Measurements from ENCODE around the gene SLC3A2.

SLC3A2 gene

DNA sequence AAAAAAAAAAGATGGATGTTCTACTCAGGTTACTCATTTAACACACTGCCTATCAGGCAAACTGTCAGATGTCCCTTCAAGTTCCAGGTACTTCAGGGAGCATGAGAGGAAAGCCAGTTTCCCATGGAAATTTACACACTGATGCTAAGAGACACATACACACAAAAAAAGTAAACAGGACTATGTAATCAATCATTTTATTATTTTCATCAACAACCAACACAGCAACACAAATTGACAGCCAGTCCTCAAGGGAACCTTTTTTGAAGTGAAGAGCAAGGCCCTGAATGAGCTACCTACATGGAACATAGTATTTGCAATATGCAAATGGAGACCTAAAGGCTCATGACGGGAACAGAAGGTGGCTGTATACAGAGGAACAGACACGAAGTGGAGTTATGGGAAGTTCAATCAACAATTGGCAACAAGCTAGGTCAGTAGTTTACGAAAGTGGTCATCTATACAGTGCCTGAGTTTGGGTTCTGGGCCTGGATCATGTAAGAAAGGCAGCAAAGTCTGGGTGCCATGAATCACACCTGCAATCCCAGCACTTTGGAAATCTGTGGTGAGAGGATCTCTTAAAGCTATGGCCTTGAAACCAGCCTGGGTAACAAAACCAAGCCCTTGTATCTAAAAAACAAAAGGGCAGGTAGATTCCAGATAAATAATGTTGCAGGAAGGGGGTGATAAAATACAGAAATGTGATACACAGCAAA is 28.7 kb upstream of the SLC3A2 start:
- in situ Hi-C loops (cut with MboI; ENCODE audit: low sequenced_read_pairs) = loop anchor here (25.0 kb wide), 1 partner anchor 465 kb away; no protein-coding TSS in a partner anchor

DNA sequence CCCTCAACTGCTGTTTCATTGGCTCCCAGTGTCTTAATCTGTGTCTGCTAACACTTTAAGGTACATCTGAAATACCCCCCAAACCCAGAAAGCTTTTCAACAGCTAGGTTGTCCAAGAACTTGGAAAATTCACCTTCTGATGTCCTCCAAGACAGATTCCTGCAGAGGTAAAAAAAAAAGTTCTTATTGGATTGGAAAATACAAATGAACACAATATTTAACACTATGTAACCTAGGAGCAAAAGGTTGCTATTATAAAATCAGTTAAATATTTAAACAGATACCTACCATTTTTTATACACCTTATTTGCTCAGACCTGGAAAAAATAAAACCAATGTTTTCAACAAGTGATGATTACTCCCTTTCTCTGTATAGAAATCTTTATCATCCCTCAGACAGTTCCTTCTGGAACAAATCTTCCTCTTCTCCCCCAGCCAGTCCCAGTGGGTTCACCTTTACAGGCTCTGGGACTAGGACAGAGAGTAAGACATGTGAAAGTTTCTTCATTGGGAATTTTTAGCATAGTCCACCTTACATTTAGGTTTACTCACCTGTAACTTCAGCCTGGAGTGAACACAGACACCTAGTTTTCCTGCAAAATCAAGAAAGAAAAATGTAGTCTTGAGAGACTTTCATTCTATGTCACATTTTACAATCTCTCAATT is 28.0 kb upstream of the SLC3A2 start:
- in situ Hi-C loops (cut with MboI; ENCODE audit: low sequenced_read_pairs) = loop anchor here (25.0 kb wide), 1 partner anchor 465 kb away; no protein-coding TSS in a partner anchor

DNA sequence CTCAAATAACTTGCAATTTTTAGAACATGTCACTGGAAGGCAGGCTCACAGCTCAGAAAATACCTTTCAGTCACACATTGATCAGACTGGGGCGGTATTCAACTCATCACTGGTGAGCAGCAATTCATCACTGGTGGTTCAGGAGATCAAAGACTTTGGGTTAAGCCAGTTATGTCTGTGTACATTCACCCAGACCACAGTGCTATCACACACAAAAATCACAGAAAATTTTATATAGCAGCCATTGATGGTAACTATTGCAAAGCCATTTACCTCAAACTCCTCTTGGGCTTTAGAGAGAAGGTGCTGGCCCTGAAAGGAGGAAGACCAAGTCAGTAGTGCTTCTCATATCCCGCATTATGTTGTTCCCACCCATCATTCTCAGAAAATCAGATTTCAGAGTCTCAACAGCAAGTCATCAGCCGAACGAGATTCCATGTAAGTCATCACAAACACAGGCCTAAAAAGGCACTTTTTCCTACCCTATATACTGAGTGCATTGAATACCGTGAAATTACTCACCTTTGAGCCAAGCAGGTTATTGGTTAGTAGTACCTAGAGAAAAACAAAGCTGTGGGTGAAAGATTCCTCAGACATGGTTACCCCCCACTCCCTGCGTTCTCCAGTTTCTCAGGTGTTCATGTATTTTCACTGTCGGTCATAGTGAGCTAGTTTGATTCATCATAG is 27.3 kb upstream of the SLC3A2 start:
- in situ Hi-C loops (cut with MboI; ENCODE audit: low sequenced_read_pairs) = loop anchor here (25.0 kb wide), 1 partner anchor 466 kb away; no protein-coding TSS in a partner anchor

DNA sequence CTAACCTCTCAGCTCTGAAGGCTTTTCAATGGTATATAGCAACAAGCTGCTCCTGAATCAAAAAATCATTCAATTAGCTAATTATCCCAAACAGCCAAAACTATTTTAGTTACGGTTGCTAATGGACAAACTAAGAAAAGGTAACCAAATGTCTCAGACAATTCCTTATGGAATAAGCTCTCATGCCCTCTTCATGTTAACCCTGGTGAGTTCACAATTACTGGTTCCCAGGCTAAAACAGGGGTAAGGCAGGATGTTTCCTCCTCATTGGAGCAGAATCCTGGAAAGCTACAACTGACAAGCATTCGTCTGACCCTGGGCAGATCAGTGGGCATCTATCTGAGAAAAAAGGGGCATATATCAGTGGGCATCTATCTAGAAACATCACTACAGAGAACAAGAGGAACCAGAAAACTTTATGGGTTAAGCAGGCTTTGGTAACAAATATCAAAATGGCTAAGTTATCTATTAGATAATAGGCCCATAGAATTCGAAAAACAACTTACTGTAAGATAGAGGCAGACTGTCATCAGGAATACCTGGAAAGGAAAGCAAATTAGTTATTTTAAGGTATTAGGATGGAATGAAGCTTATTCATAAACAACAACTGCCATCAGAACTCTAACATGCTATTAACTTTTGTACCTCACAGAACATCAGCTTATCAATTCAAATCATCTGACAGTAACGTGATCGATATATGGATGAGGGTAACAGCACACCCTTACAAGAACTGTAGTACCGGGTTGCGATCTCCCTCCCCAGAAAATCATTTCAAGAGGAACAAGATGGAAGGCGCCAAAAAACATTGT is 26.5 kb upstream of the SLC3A2 start:
- in situ Hi-C loops (cut with MboI; ENCODE audit: low sequenced_read_pairs) = loop anchor here (25.0 kb wide), 1 partner anchor 467 kb away; no protein-coding TSS in a partner anchor

DNA sequence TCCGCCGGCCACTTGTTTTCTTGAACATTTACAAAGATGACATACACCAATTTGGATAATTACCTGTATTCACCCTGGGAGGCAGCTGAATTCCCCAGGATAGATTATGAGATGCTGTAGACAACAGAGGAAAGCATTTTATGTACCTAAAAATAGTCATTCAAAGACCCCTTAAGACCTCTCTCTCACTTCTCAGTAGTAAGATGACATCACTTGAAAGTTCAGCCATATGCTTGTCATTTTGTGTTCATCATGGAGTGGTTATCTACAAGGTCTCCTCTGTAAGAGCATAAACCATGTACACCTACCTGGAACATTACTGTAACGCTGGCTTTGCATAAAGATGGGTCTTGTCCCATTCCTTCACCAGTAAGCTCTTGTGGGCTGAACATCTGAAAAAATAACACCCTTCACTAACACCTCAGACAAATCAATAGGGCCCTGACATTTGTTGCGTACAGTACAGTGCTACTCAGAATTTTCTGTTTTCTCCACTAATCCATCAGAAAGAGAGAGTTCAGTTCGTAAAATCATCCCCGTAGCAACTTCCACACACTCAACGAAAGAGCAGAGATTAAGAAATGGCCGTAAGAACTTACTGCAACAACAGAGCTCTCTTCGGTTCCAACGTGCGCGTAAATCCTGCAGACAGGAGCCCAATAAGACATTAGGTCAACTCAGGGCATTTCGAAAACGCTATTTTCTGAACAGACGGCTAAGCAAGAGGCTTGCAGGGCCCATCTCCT is 25.7 kb upstream of the SLC3A2 start:
- in situ Hi-C loops (cut with MboI; ENCODE audit: low sequenced_read_pairs) = loop anchor here (25.0 kb wide), 1 partner anchor 468 kb away; no protein-coding TSS in a partner anchor

DNA sequence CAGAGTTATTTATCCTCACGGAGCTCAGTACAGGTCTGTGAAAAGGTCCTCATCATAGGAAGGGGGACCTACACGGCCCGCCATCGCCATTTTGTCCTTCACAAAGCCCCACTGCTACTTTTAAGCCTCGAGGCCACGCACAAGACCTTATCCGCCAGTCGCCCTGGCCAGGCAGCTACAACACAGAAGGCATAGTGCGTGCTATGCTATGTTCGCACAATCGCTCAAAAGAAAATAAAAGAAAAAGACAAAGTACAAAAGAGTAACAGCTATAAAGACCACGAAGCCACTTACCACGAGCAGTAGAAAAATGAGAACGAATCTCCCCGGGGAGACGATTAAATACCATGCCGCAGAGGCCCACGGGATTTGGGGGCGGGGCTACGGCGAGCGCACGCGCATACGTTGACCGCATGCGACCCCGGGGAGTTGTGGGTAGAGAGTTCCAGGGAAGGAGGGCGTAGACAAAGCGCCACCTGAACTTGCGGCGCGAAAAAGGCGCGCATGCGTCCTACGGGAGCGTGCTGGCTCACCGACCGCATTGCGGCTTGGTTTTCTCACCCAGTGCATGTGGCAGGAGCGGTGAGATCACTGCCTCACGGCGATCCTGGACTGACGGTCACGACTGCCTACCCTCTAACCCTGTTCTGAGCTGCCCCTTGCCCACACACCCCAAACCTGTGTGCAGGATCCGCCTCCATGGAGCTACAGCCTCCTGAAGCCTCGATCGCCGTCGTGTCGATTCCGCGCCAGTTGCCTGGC is 24.9 kb upstream of the SLC3A2 start:
- in situ Hi-C loops (cut with MboI; ENCODE audit: low sequenced_read_pairs) = loop anchor here (25.0 kb wide), 1 partner anchor 468 kb away; no protein-coding TSS in a partner anchor

DNA sequence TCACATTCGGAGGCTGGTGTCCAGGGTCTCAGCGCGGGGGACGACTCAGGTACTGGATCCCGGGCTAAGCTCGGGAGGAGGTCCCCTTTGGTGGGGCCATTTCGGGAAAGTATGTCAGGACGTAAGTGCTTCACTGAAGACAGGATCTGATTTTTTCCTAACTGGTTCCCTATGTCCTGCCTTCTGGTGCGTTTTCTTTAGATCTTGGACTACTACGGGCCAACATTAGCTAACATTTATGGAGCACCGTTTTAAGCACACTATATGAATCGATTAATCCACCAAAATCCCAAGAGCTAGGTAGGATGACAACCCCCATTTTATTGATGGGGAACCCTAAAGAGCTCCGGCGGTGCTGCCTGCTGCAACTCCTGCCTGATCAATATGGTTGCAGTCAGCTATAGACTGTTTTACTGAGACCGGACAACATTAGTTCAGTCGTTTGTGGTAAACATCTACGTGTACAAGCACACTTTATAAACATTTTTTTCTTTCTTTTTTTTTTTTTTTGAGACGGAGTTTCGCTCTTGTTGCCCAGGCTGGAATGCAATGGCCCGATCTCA is 24.3 kb upstream of the SLC3A2 start:
- in situ Hi-C loops (cut with MboI; ENCODE audit: low sequenced_read_pairs) = loop anchor here (25.0 kb wide), 1 partner anchor 469 kb away; no protein-coding TSS in a partner anchor

DNA sequence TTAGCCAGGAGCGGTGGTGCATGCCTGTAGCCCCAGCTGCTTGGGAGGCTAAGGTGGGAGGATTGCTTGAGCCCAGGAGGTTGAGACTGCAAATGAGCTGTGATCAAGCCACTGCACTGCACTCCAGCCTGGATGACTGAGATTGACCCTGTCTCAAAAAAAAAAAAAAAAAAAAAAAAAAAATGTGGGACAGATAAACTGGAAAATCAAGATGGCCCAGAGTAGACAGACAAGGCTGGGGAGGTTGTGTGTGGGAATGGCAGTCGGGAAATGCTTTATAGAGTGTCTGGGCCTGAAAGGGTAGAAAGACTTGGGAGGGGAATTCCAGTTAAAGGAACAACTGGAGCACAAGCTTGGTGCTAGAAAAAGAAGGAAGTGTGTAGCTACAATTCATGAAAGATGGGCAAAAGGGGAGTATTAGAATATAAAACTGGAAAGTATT is 23.1 kb upstream of the SLC3A2 start:
- in situ Hi-C loops (cut with MboI; ENCODE audit: low sequenced_read_pairs) = loop anchor here (25.0 kb wide), 1 partner anchor 470 kb away; no protein-coding TSS in a partner anchor

DNA sequence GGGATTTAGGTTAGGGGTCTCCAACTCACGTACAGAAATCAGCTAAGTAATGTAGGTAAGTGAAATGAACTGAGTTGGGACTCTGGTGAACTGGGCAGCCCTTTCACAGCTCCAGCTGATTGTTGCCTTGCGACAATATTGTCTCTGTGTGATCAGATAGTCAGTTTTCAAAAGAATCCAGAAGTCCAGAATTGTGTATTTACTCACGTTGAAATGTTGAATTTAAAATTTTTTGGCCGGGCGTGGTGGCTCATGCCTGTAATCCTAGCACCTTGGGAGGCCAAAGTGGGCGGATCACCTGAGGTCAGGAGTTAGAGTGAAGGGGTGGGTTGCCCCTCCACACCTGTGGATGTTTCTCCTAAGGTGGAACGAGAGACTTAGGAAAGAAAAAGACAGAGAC is 22.5 kb upstream of the SLC3A2 start:
- in situ Hi-C loops (cut with MboI; ENCODE audit: low sequenced_read_pairs) = loop anchor here (25.0 kb wide), 1 partner anchor 471 kb away; no protein-coding TSS in a partner anchor

DNA sequence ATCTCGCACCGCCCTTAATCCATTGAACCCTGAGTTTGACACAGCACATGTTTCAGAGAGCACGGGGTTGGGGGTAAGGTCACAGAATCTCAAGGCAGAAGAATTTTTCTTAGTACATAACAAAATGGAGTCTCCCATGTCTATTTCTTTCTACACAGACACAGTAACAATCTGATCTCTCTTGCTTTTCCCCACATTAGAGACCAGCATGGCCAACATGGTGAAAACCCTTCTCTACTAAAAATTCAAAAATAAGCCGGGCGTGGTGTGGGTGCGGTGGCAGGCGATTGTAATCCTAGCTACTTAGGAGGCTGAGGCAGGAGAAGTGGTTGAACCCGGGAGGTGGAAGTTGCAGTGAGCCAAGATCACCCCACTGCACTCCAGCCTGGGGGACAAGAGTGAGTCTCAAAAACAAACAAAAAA is 21.4 kb upstream of the SLC3A2 start:
- in situ Hi-C loops (cut with MboI; ENCODE audit: low sequenced_read_pairs) = loop anchor here (25.0 kb wide), 1 partner anchor 472 kb away; no protein-coding TSS in a partner anchor

DNA sequence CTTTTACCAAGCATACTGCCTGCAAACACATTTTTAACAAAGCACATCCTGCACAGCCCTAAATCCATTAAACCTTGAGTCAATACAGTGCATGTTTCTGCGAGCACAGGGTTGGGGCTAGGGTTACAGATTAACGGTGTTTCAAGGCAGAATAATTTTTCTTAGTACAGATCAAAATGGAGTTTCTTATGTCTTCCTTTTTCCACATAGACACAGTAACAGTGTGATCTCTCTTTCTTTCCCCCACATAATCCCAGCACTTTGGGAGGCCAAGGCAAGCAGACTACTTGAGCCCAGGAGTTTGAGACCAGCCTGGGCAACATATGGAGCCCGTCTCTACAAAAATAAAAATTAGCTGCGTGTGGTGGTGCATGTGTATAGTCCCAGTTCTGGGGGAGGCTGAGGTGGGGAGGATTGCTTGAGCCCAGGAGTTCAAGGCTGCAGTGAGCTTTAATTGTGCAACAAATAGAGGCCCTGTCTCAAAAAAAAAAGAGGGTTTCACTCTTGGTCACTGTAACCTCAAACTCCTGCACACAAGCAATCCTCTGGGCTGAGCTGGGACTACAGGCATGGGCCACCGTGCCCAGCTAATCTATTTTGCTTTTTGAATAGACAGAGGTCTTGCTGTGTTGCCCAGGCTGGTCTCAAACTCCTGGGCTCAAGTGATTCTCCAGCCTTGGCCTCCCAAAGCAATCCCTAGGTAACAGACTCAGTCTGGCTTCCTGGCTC is 19.7 kb upstream of the SLC3A2 start:
- in situ Hi-C loops (cut with MboI; ENCODE audit: low sequenced_read_pairs) = loop anchor here (25.0 kb wide), 1 partner anchor 474 kb away; no protein-coding TSS in a partner anchor

DNA sequence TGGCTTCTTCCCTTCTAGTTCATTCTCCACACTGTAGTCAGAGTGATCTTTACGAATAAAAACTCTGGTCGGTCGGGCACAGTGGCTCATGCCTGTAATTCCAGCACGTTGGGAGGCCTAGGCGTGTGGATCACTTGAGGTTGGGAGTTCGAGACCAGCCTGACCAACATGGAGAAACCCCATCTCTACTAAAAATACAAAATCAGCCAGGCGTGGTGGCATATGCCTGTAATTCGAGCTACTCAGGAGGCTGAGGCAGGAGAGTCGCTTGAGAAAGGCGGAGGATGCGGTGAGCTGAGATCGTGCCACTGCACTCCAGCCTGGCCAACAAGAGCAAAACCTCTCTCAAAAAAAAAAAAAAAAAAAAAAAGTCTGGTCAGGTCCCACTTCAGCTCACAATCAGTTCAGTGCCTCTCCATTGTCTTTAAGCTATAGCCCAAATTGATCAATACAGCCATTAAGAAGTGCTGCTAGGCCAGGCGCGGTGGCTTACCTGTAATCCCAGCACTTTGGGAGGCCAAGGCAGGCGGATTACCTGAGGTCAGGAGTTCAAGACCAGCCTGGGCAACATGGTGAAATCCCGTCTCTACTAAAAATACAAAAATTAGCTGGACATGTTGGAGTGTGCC is 19.0 kb upstream of the SLC3A2 start:
- in situ Hi-C loops (cut with MboI; ENCODE audit: low sequenced_read_pairs) = loop anchor here (25.0 kb wide), 1 partner anchor 474 kb away; no protein-coding TSS in a partner anchor

DNA sequence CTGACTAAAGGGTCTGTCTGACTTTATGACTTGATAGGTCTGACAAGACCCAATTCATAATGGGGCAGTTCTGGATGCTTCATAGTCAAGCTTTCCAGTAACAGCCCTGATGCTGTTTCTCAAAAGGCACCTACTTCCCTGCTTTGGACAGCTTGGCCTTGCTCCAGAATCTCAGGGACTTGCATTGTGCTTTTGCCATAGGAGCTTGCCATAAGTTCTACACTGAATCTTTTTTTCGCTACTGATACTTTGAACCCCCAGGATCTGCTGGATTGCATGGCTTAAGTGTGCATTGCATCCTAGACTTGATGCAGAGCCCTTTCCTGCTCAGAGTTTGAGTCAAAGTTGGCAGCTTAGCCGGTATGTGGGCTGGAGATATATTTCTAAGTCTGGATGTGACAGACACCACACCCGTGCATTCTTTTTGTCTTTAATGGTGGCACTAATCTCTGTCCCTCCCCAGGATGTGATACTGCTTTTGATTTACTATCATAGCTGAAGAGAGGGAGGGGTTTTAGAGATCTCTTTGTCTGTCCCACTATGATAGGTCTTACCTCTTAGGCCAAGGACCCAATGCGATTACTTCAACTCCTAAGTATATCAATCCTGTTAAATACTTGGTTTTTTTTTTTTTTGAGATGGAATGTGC is 16.9 kb upstream of the SLC3A2 start:
- in situ Hi-C loops (cut with MboI; ENCODE audit: low sequenced_read_pairs) = loop anchor here (25.0 kb wide), 1 partner anchor 477 kb away; no protein-coding TSS in a partner anchor

DNA sequence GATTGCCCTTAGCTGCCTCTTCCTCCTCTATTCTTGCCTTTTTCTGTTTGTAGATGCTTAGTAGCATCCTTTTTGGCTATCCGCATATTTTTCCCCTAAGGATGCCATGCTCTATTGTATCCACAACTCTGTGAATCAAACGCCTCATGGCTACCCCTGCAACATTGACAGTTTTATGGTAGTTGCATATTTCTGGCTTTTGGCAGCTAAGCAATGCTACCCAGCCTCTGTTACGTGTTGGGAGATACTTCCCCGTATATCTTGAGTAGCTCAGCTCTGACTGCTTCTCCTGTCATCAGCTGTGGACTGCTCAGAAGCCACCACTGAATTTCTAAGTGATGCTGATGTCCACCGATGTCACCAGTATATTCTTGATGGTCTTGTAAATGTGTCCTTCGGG is 15.1 kb upstream of the SLC3A2 start:
- in situ Hi-C loops (cut with MboI; ENCODE audit: low sequenced_read_pairs) = loop anchor here (25.0 kb wide), 1 partner anchor 478 kb away; no protein-coding TSS in a partner anchor

DNA sequence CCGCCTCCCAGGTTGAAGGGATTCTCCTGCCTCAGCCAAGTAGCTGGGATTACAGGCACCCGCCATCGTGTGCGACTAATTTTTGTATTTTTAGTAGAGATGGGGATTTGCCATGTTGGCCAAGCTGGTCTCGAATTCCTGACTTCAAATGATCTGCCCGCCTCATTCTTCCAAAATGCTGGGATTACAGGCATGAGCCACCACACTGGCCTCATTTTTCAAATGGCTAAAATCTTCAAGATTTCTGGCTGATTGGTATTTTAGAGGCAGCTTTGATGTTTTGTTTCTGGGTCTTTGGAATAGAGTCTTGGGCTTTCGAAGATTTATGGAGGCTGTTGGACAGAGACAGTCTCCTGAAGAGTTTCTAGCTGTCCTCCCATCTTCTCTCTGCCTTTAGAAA is 5.8 kb upstream of the SLC3A2 start:
- in situ Hi-C loops (cut with MboI; ENCODE audit: low sequenced_read_pairs) = loop anchor here (25.0 kb wide), 1 partner anchor 488 kb away; no protein-coding TSS in a partner anchor

DNA sequence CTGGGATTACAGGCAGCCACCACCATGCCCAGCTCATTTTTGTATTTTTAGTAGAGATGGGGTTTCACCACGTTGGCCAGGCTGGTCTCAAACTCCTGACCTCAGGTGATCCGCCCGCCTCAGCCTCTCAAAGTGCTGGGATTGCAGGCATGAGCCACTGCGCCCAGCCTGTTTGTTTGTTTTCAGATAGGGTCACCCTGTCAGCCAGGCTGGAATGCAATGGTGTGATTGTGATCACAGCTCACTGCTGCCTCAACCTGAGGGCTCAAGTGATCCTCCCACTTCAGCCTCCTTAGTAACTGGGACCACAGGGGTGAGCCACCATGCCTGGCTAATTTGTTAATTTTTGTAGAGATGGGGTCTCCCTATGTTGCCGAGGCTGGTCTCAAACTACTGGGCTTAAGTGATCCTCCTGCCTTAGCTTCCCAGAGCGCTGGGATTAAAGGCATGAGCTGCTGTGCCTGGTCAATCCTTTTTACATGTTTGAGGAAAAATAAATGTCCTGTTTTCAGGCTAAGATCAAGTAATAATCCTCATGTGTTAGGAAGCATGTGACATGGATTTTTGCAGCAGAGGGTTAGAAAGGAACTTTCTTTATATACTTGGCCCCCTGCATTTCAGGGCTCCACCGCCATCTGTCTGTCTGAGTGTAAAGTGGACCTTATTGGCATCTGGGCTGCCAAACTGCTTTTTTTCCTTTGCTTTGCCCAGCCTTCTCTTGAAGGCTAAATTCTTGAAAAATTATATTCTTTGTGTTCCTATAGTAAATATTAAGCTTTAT is 4.8 kb upstream of the SLC3A2 start:
- in situ Hi-C loops (cut with MboI; ENCODE audit: low sequenced_read_pairs) = no loop called here
